GM23248 (cell line): ENCODE results near the gene CLOCK.

ENCODE experiments used
- EZH2 ChIP-seq: fragments of 200-600 bp; sonication (generic); IDR thresholded peaks from 2 replicates; pipeline ENCODE4 v1.6.1; 2018; ENCODE audit warnings: antibody characterized with exemption, mild to moderate bottlenecking; ENCODE audit not compliant: insufficient read depth, poor library complexity, severe bottlenecking
- EZH2phosphoT487 ChIP-seq: fragments of 200-600 bp; sonication (generic); IDR thresholded peaks from 2 replicates; pipeline ENCODE4 v1.6.1; 2018; ENCODE audit warnings: antibody characterized with exemption, moderate library complexity, mild to moderate bottlenecking, low read depth; ENCODE audit not compliant: insufficient read depth

DNA sequence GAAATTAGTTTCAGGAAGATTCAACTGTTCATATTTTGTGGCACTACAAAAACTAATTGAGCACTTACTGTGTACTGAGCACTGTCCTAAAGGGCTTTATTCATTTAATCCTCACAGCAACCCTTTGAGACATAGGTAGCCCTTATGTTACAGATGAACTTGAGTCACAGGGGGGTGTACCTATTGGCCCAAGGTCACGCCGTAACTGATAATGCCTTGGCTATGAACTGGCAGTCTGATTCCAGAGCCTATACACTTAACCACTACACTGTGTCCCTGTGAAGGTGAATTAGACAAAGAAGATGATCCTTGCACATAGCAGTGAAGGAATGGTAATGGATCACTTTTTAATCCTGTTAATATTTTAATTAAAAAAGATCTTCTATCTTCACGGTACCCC lies 138.9 kb downstream of the CLOCK start:
- TF ChIP-seq EZH2phosphoT487 (no peak), EZH2 (no peak)
